ENCODE results near the gene DTNA. TPM values are rescaled to one million over a fixed set of nuclear protein-coding genes. Genes with fewer than 3 reads are reported as not detected.

Gene DTNA
- total and polyA plus RNA-seq, 4 donors, result 90.4 to 190 (median 131) TPM

- no peak overlapping the region for H3K27ac ChIP-seq (ENCODE audit: low read depth, low read length)
- H3K27me3 ChIP-seq (ENCODE audit: control insufficient read depth, insufficient read depth, low read length), result no peaks in the 10 kb centered on the region
- no peaks in the 10 kb centered on the region for H3K9me3 ChIP-seq (ENCODE audit: control insufficient read depth, insufficient read depth, low read length)
- no peak overlapping the region for H3K4me3 ChIP-seq (ENCODE audit: low read depth, low read length)
- 64% methylated on average over 2 of the region's 3 CpGs for WGBS (ENCODE audit: insufficient coverage)
- H3K36me3 ChIP-seq (ENCODE audit: control insufficient read depth, insufficient read depth, low read length), result no peaks in the 10 kb centered on the region
- no peak for DNase-seq (ENCODE audit: low read depth in 4 of 6, low spot score in 6 of 6)
- H3K4me1 ChIP-seq (ENCODE audit: control insufficient read depth, insufficient read depth, low read length), result peaks cover 5% of the 10 kb centered on the region
These were observed 65.4 kb downstream of the DTNA start for GRCh38 chr18:34775461-34775860.

- DNase-seq (ENCODE audit: low read depth in 4 of 6, low spot score in 6 of 6), result no peak
- Histone ChIP-seq H3K36me3 (ENCODE audit: control insufficient read depth, insufficient read depth, low read length) (no peaks in the 10 kb centered on the region), H3K9me3 (ENCODE audit: control insufficient read depth, insufficient read depth, low read length) (no peaks in the 10 kb centered on the region), H3K27ac (ENCODE audit: low read depth, low read length) (no peak overlapping the region), H3K4me3 (ENCODE audit: low read depth, low read length) (no peak overlapping the region), H3K27me3 (ENCODE audit: control insufficient read depth, insufficient read depth, low read length) (no peaks in the 10 kb centered on the region), H3K4me1 (ENCODE audit: control insufficient read depth, insufficient read depth, low read length) (peaks cover 2% of the 10 kb centered on the region)
These were observed 69.0 kb downstream of the DTNA start for GRCh38 chr18:34779112-34779511.

GRCh38 chr18:34780856-34781255 is 70.8 kb downstream of the DTNA start:
- Histone ChIP-seq H3K4me3 (ENCODE audit: low read depth, low read length) (no peak overlapping the region), H3K36me3 (ENCODE audit: control insufficient read depth, insufficient read depth, low read length) (no peaks in the 10 kb centered on the region)

GRCh38 chr18:34783501-34783900 is 73.4 kb downstream of the DTNA start:
- Histone ChIP-seq H3K36me3 (ENCODE audit: control insufficient read depth, insufficient read depth, low read length) (no peaks in the 10 kb centered on the region), H3K27me3 (ENCODE audit: control insufficient read depth, insufficient read depth, low read length) (no peaks in the 10 kb centered on the region), H3K27ac (ENCODE audit: low read depth, low read length) (no peak overlapping the region), H3K4me3 (ENCODE audit: low read depth, low read length) (no peak overlapping the region), H3K4me1 (ENCODE audit: control insufficient read depth, insufficient read depth, low read length) (no peaks in the 10 kb centered on the region), H3K9me3 (ENCODE audit: control insufficient read depth, insufficient read depth, low read length) (no peaks in the 10 kb centered on the region)
- DNase-seq (ENCODE audit: low read depth in 4 of 6, low spot score in 6 of 6), result no peak
- WGBS (ENCODE audit: insufficient coverage), result 60% methylated on average over 1 of the region's 3 CpGs

More at GRCh38 chr18:34780856-34781255, 70.8 kb downstream of the DTNA start:
- 95% methylated on average over 2 of the region's 2 CpGs for WGBS (ENCODE audit: insufficient coverage)
- Histone ChIP-seq H3K27ac (ENCODE audit: low read depth, low read length) (no peak overlapping the region), H3K9me3 (ENCODE audit: control insufficient read depth, insufficient read depth, low read length) (no peaks in the 10 kb centered on the region), H3K27me3 (ENCODE audit: control insufficient read depth, insufficient read depth, low read length) (no peaks in the 10 kb centered on the region), H3K4me1 (ENCODE audit: control insufficient read depth, insufficient read depth, low read length) (no peaks in the 10 kb centered on the region)
- no peak for DNase-seq (ENCODE audit: low read depth in 4 of 6, low spot score in 6 of 6)

- Histone ChIP-seq H3K27ac (ENCODE audit: low read depth, low read length) (no peak overlapping the region), H3K4me1 (ENCODE audit: control insufficient read depth, insufficient read depth, low read length) (no peaks in the 10 kb centered on the region), H3K9me3 (ENCODE audit: control insufficient read depth, insufficient read depth, low read length) (no peaks in the 10 kb centered on the region), H3K27me3 (ENCODE audit: control insufficient read depth, insufficient read depth, low read length) (no peaks in the 10 kb centered on the region), H3K4me3 (ENCODE audit: low read depth, low read length) (no peak overlapping the region), H3K36me3 (ENCODE audit: control insufficient read depth, insufficient read depth, low read length) (no peaks in the 10 kb centered on the region)
- no CpG with 5 or more reads among the region's 6 CpGs for WGBS (ENCODE audit: insufficient coverage)
- no peak for DNase-seq (ENCODE audit: low read depth in 4 of 6, low spot score in 6 of 6)
These were observed 76.2 kb downstream of the DTNA start for GRCh38 chr18:34786162-34786741.

GRCh38 chr18:34787931-34788532 is 77.9 kb downstream of the DTNA start:
- H3K9me3 ChIP-seq (ENCODE audit: control insufficient read depth, insufficient read depth, low read length), result no peaks in the 10 kb centered on the region
- no peak overlapping the region for H3K27ac ChIP-seq (ENCODE audit: low read depth, low read length)
- peak in 5 of 6 donors; percentile 45 to 93 (median 67) for DNase-seq (ENCODE audit: low read depth in 4 of 6, low spot score in 6 of 6)
- no peaks in the 10 kb centered on the region for H3K27me3 ChIP-seq (ENCODE audit: control insufficient read depth, insufficient read depth, low read length)
- H3K36me3 ChIP-seq (ENCODE audit: control insufficient read depth, insufficient read depth, low read length), result no peaks in the 10 kb centered on the region
- no peak overlapping the region for H3K4me3 ChIP-seq (ENCODE audit: low read depth, low read length)
- no peaks in the 10 kb centered on the region for H3K4me1 ChIP-seq (ENCODE audit: control insufficient read depth, insufficient read depth, low read length)
- 0% methylated on average over 1 of the region's 7 CpGs for WGBS (ENCODE audit: insufficient coverage)

GRCh38 chr18:34789768-34790344 is 79.8 kb downstream of the DTNA start:
- no peak for DNase-seq (ENCODE audit: low read depth in 4 of 6, low spot score in 6 of 6)
- Histone ChIP-seq H3K4me1 (ENCODE audit: control insufficient read depth, insufficient read depth, low read length) (no peaks in the 10 kb centered on the region), H3K27ac (ENCODE audit: low read depth, low read length) (no peak overlapping the region), H3K27me3 (ENCODE audit: control insufficient read depth, insufficient read depth, low read length) (no peaks in the 10 kb centered on the region), H3K36me3 (ENCODE audit: control insufficient read depth, insufficient read depth, low read length) (no peaks in the 10 kb centered on the region), H3K4me3 (ENCODE audit: low read depth, low read length) (no peak overlapping the region), H3K9me3 (ENCODE audit: control insufficient read depth, insufficient read depth, low read length) (no peaks in the 10 kb centered on the region)
- 73% methylated on average over 1 of the region's 2 CpGs for WGBS (ENCODE audit: insufficient coverage)

- DNase-seq (ENCODE audit: low read depth in 4 of 6, low spot score in 6 of 6), result peak in 1 of 6 donors; percentile 41
- Histone ChIP-seq H3K36me3 (ENCODE audit: control insufficient read depth, insufficient read depth, low read length) (peaks cover 3% of the 10 kb centered on the region), H3K4me1 (ENCODE audit: control insufficient read depth, insufficient read depth, low read length) (no peaks in the 10 kb centered on the region), H3K27ac (ENCODE audit: low read depth, low read length) (no peak overlapping the region), H3K4me3 (ENCODE audit: low read depth, low read length) (no peak overlapping the region), H3K9me3 (ENCODE audit: control insufficient read depth, insufficient read depth, low read length) (no peaks in the 10 kb centered on the region), H3K27me3 (ENCODE audit: control insufficient read depth, insufficient read depth, low read length) (no peaks in the 10 kb centered on the region)
- 74% methylated on average over 3 of the region's 3 CpGs for WGBS (ENCODE audit: insufficient coverage)
These were observed 84.2 kb downstream of the DTNA start for GRCh38 chr18:34794348-34794747.

- no peak overlapping the region for H3K27ac ChIP-seq (ENCODE audit: low read depth, low read length)
These were observed 85.1 kb downstream of the DTNA start for GRCh38 chr18:34795070-34795732.

More at GRCh38 chr18:34795070-34795732, 85.1 kb downstream of the DTNA start:
- no peak overlapping the region for H3K4me3 ChIP-seq (ENCODE audit: low read depth, low read length)
- no peaks in the 10 kb centered on the region for H3K4me1 ChIP-seq (ENCODE audit: control insufficient read depth, insufficient read depth, low read length)
- 80% methylated on average over 1 of the region's 6 CpGs for WGBS (ENCODE audit: insufficient coverage)
- no peaks in the 10 kb centered on the region for H3K27me3 ChIP-seq (ENCODE audit: control insufficient read depth, insufficient read depth, low read length)
- no peaks in the 10 kb centered on the region for H3K9me3 ChIP-seq (ENCODE audit: control insufficient read depth, insufficient read depth, low read length)
- peak in 1 of 6 donors; percentile 63 for DNase-seq (ENCODE audit: low read depth in 4 of 6, low spot score in 6 of 6)
- H3K36me3 ChIP-seq (ENCODE audit: control insufficient read depth, insufficient read depth, low read length), result peaks cover 3% of the 10 kb centered on the region

Data from spinal cord (tissue), 10 donors.